ENCODE measurements around the gene OR10H3.

DNA sequence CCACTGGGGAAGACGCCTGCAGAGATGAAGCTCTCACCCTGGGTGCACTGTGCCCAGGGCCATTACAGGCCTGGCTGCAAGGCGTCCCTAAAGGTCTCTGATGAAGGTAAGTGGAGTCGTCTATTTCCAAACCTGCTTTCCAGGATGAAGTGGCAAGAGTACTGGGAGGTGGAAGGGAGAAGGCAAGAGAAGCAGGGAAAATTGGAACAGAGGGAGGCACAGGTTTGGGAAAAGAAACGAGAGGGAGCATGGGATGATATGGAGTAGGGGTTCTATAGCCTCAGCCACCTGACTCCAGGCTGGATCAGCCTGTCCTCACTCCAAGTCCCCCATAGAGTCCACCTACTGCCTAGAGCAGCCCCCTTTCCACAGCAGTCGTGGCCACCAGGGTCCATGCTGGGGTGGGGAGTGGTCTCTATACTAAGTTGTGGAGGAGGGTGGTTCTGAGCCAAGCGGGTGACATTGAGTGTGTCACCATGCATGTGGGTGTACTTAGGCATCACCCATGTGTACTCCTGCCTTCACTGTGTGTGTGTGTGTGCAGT lies 49.9 kb downstream of the OR10H3 start, which contains the start of gene OR10H5:
- TF ChIP-seq, protein P1, sequence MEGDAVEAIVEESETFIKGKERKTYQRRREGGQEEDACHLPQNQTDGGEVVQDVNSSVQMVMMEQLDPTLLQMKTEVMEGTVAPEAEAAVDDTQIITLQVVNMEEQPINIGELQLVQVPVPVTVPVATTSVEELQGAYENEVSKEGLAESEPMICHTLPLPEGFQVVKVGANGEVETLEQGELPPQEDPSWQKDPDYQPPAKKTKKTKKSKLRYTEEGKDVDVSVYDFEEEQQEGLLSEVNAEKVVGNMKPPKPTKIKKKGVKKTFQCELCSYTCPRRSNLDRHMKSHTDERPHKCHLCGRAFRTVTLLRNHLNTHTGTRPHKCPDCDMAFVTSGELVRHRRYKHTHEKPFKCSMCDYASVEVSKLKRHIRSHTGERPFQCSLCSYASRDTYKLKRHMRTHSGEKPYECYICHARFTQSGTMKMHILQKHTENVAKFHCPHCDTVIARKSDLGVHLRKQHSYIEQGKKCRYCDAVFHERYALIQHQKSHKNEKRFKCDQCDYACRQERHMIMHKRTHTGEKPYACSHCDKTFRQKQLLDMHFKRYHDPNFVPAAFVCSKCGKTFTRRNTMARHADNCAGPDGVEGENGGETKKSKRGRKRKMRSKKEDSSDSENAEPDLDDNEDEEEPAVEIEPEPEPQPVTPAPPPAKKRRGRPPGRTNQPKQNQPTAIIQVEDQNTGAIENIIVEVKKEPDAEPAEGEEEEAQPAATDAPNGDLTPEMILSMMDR (conservative IDR thresholded peaks at IDR 0.05; ENCODE audit: low read depth, low read length): no peak
- TF ChIP-seq EZH2 (IDR thresholded peaks at IDR 0.05; ENCODE audit: low read length, unreplicated experiment): no peak
